Ovary (tissue), 9 donors: ENCODE measurements around the gene MCAT. TPM values are rescaled to one million over a fixed set of nuclear protein-coding genes. Genes with fewer than 3 reads are reported as not detected.

Experiments used
- DNase-seq, 5 donors: peaks; one replicate each; pipeline ENCODE4 v3.0.0-alpha.2; 2019 to 2020
- H3K27ac ChIP-seq, 2 donors: fragments of 200-600 bp; one replicate each; pipeline versions ENCODE4 v1.5.1 to v1.8.0; 2019 to 2022
- H3K27me3 ChIP-seq: fragments of 200-600 bp; one replicate; pipeline ENCODE4 v1.8.0; 2022
- H3K36me3 ChIP-seq: fragments of 200-600 bp; sonication (generic); one replicate; pipeline ENCODE4 v1.5.1; 2019
- H3K4me1 ChIP-seq: one replicate; pipeline ENCODE4 v1.8.1; 2013; ENCODE audit warnings: mild to moderate bottlenecking, moderate library complexity; ENCODE audit not compliant: insufficient read depth
- H3K4me3 ChIP-seq: fragments of 200-600 bp; sonication (generic); one replicate; pipeline ENCODE4 v1.5.1; 2017
- H3K9me3 ChIP-seq, 2 donors: fragments of 200-600 bp in 1 of 2; sonication (generic) in 1 of 2; one replicate each; pipeline versions ENCODE4 v1.5.1 to v1.8.1; 2013 to 2019; ENCODE audit warnings: mild to moderate bottlenecking in 1 of 2, moderate library complexity in 1 of 2
- CTCF ChIP-seq, 3 donors: fragments of 450-650 bp in 2 of 3; fragments of 200-600 bp in 1 of 3; IDR thresholded peaks; one replicate each; pipeline versions ENCODE4 v1.5.1 to v1.8.0; 2016 to 2022; ENCODE audit warnings: antibody characterized with exemption in 3 of 3, mild to moderate bottlenecking in 1 of 3
- EP300 ChIP-seq: sonication (generic); formaldehyde crosslinking; IDR thresholded peaks from one replicate; pipeline ENCODE4 v1.6.1; 2017; ENCODE audit warnings: antibody characterized with exemption
- POLR2A ChIP-seq: fragments of 450-650 bp; IDR thresholded peaks from one replicate; pipeline ENCODE4 v1.6.1; 2017; ENCODE audit warnings: antibody characterized with exemption, mild to moderate bottlenecking, moderate library complexity
- WGBS, 3 donors: extraction: QIAGEN DNeasy Blood & Tissue Kit in 1 of 3; methylation state at CpG; one replicate each; pipeline versions ENCODE4 v1.1.5 to v1.1.7; 2013 to 2017; 5-methylcytosine and 5-hydroxymethylcytosine counted together
- intact Hi-C, 4 donors: fragments of 100-400 bp; cut with DNase I; formaldehyde crosslinking; loops; one replicate each; pipeline versions ENCODE4 v1.11.0 to v1.15.1; 2022 to 2023
- polyA plus RNA-seq, 2 donors: library from polyadenylated mRNA; stranded (reverse); fragments of 200-250 nt in 1 of 2; fragments of 350-450 nt in 1 of 2; fragmentation: Illumina TruSeq in 1 of 2; extraction: RNeasy Lipid Tissue Mini Kit (QIAGEN cat#74804) in 1 of 2; gene quantifications; one replicate each; pipeline ENCODE4 v1.2.3, GENCODE V29; 2013 to 2014
- total RNA-seq, 7 donors: library from RNA; depleted of rRNA in 2 of 7; stranded (reverse); fragments of >200 nt in 2 of 7; fragmentation: NEBNext Ultra II Directional in 3 of 7; extraction: Animal tissue kit (Norgen Biotek cat#: 25700) in 3 of 7; gene quantifications; one replicate each; pipeline versions ENCODE4 v1.1.0 to v1.2.4, GENCODE V29; 2016 to 2023
- donor health status: DM: no; HTN: no; CAD: no; lungs with moderate emphysema.
- donor health status: DM: no; HTN: no; CAD: no.
- donor health status: Bipolar disorder and iron deficiency.
- donor health status: DM: yes; HTN: yes; CAD: no.
- donor health status: DM: no; HTN: no; CAD: no.
- donor health status: DM: yes; HTN: yes; CAD: no.

The MCAT gene
- total and polyA plus RNA-seq, 9 donors: 7.5 to 34.0 (median 15.9) TPM

DNA sequence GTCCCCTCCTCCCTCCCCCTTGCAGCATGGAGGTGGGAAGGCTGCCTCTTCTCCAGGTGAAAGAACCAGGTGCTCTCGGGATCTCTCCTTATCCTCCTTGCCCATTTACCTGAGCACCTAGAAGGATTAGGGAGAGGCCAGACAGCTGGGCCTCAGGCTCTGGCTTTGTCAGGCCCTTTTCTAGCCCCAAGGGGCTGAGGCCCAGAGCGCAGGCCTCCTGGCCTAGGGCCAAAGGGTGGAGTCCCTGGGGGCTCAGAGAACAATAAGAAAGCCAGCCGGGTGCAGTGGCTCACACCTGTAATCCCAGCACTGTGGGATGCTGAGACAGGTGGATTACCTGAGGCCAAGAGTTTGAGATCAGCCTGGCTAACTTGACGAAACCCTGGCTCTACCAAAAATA, 48.6 kb downstream of the MCAT start:
- H3K27ac ChIP-seq: no peak overlapping the region
- WGBS, 3 donors: 62 to 81% (median 73%) methylated on average over 4 of the region's 4 CpGs
- no peaks in the 10 kb centered on the region for H3K36me3 ChIP-seq
- no peaks in the 10 kb centered on the region for H3K27me3 ChIP-seq
- no peak overlapping the region for H3K4me3 ChIP-seq
- no peak for DNase-seq
- intact Hi-C loops: loop anchor here in 1 of 4 donors (5.0 to 10.0 kb wide), 2 partner anchors 312 to 430 kb away; no protein-coding TSS in a partner anchor
- H3K9me3 ChIP-seq: no peaks in the 10 kb centered on the region
- no peaks in the 10 kb centered on the region for H3K4me1 ChIP-seq
- TF ChIP-seq CTCF (IDR thresholded peaks at IDR 0.05) (no peak), POLR2A (no peak), EP300 (no peak)

DNA sequence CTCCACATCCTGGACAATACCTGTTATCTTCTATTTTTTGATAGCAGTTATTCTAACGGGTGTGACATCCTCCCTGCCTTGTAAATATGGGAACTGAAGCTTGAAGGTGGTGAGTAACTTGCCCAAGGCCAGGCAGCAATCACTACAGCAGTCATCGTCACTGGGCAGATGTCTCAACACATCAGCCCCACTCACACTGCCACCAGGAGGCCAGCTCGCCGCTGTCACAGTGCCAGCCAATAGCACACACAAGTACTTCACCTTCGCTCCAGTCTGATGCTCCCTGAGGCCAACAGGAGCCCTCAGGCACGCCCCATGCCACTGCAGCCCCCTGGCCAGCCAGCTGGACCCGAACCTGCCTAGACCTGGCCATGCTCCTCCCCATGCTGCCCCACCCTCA, 49.1 kb downstream of the MCAT start:
- 61 to 70% (median 68%) methylated on average over 7 of the region's 7 CpGs for WGBS, 3 donors
- no peak overlapping the region for H3K27ac ChIP-seq
- no peak overlapping the region for H3K4me3 ChIP-seq
- H3K36me3 ChIP-seq: no peaks in the 10 kb centered on the region
- TF ChIP-seq CTCF (IDR thresholded peaks at IDR 0.05) (no peak), EP300 (no peak), POLR2A (no peak)
- intact Hi-C loops: loop anchor here in 1 of 4 donors (5.0 to 10.0 kb wide), 2 partner anchors 312 to 429 kb away; no protein-coding TSS in a partner anchor
- H3K4me1 ChIP-seq: no peaks in the 10 kb centered on the region
- H3K9me3 ChIP-seq: no peaks in the 10 kb centered on the region
- DNase-seq: no peak
- H3K27me3 ChIP-seq: no peaks in the 10 kb centered on the region

- DNase-seq: no peak
- 78 to 83% (median 80%) methylated on average over 9 of the region's 9 CpGs for WGBS, 3 donors
- H3K4me3 ChIP-seq: no peak overlapping the region
- no peaks in the 10 kb centered on the region for H3K36me3 ChIP-seq
- H3K27ac ChIP-seq: no peak overlapping the region
- no peaks in the 10 kb centered on the region for H3K27me3 ChIP-seq
- H3K9me3 ChIP-seq: no peaks in the 10 kb centered on the region
- intact Hi-C loops: loop anchor here in 1 of 4 donors (5.0 to 10.0 kb wide), 2 partner anchors 310 to 427 kb away; no protein-coding TSS in a partner anchor
- TF ChIP-seq CTCF (IDR thresholded peaks at IDR 0.05): no peak
- TF ChIP-seq EP300: no peak
- no peak for TF ChIP-seq POLR2A
- peaks cover 4% of the 10 kb centered on the region for H3K4me1 ChIP-seq
Measured at GRCh38 chr22:43092085-43092484, 51.1 kb downstream of the MCAT start.

GRCh38 chr22:43090130-43090789, 52.9 kb downstream of the MCAT start:
- intact Hi-C loops: loop anchor here in 1 of 4 donors (5.0 to 10.0 kb wide), 2 partner anchors 308 to 425 kb away; no protein-coding TSS in a partner anchor
- DNase-seq: peak in 4 of 5 donors; percentile 38 to 62 (median 54)

More at GRCh38 chr22:43090130-43090789, 52.9 kb downstream of the MCAT start:
- TF ChIP-seq EP300: no peak
- Histone ChIP-seq H3K36me3 (no peaks in the 10 kb centered on the region), H3K4me1 (peaks cover 4% of the 10 kb centered on the region), H3K27ac (no peak overlapping the region), H3K4me3 (no peak overlapping the region), H3K9me3 (no peaks in the 10 kb centered on the region), H3K27me3 (no peaks in the 10 kb centered on the region)
- 19 to 44% (median 31%) methylated on average over 6 of the region's 6 CpGs for WGBS, 3 donors
